Measurements from ENCODE around the gene AKAP8L.

The AKAP8L gene

DNA sequence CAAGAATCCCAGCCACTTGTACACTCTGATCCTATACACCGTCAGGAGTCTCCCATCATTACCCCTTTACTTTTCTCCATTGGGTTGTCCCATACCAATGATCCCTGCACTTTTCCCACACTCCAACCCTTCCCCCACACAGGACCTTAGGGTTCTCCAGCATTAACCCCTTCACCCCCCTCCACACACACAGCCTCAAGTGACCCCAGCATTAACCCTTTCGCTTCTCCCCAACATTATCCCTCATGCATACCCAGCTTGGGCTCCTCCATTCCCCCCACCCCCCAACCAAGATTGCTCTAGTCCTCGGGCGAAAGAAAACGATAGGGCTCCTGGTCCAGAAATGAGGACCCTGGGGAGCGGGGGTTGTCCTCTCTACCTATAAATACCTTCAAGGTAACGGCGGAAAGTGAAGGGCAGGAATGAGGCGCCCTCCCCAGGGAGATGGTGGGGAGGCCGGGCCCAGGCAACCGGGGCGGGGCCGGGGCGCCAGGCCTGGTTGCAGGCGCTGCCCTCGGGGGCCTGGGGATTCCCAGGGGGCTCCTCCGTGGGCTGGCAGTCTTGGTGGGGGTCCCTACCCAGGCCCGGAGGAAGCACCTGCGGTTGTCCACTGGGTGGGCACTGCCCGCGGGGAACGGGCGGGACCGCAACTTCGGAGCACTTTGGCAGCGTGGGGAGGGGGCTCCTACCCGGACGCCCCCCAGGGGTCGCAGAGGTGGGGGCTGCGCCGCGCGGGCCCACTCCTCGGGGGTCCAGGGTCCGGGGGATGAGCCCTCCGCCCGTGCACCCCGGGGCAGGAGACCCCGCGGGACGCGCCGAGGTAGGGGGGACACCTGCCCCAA, 30.2 kb upstream of the AKAP8L start:
- DNase-seq: no peak

DNA sequence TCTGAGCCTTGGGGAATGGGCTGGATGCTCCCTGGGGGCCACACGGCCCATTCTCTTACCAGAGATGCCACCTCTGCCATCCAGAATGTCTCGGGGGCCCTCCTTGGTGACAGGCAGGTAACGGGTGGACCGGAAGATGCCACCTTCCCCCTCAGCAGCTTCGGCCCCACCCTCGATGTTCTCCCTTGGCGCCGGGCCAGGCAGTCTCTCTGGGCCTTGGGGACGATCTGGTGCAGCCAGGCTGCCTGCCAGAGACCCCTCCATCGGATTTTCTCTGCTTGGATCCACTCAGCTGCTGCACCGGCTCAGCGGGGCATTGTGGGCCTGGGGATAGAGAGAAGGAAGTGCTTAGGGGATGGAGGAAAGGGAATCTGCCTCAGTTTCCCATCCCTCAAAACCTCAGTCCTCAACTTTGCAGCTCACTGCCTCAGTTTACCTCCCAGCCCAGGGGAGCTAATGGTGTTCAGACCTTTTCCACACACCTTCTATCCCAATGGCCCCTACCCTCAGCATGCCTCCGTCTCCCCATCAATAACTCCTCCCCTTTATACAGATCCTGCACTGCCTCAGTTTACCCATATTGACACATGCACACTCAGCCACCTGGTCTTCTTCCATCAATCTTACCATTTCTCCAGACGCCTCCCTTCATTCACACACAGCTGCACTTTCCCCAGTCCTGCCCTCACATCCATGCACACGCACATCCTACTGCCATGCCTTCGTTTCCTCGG, 29.4 kb upstream of the AKAP8L start:
- no peak for DNase-seq

DNA sequence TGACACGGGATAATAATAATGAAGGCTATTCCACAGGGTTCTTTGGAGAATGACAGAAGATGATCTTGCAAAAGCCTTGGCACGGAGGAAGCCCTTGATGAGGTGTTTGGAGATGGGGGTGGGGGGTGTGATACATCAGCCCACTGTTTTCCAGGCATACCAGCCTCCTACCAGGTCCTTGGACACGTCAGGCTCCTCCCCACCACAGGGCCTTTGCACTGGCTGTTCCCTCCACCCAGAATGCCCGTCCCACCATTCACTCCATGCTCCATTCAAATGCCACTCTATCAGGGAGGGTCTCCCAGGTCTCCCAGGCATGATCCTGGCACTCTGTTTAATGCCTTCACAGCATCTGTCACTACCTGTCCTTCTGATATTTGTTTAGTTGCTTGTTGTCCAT, 28.3 kb upstream of the AKAP8L start:
- DNase-seq: no peak

DNA sequence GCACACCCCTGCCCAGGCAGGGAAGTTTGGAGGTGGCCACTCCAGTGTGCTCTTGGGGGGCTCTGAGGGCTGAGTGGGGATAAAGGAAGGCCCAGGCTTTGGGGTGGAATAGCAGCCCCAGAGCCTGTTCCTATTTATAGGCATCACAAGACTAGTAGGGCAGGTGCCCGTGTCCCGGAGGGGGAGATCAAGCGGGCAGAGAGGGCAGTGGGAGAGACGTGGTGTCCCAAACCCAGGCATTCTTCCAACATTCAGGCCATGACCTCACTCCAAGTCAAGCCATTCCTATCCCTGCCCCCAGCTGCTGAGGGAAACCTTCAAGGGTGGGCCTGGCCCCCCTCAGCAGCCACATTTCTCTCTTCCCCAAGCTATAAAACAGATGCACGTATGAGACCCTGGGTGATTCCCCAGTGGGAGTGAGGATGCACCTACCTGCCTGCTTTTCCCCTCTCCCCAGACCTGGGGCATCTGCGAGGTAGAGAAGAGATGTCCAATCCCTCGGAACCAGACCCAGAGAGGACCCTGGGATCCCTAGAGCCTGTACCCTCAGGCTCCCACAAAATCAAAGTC, 27.1 kb upstream of the AKAP8L start:
- no peak for DNase-seq

DNA sequence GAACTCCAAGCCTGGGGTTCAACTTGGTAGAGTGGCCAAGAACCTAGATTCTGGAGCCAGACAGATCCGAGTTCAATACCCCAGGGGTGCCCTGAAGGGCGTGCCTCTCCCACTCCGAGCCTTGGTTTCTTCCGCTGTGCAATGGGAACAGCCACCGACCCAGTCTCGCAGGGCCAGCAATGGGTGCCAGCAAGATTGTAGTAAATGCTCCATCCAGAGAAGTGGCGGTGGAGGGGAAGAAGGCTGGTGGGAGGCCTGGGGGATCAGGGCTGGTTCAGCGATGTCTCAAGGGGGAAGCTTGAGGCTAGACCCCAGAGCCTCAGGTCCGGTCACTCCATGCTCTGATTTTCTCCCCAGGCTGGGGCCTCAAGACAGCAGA, 26.4 kb upstream of the AKAP8L start:
- DNase-seq: no peak

DNA sequence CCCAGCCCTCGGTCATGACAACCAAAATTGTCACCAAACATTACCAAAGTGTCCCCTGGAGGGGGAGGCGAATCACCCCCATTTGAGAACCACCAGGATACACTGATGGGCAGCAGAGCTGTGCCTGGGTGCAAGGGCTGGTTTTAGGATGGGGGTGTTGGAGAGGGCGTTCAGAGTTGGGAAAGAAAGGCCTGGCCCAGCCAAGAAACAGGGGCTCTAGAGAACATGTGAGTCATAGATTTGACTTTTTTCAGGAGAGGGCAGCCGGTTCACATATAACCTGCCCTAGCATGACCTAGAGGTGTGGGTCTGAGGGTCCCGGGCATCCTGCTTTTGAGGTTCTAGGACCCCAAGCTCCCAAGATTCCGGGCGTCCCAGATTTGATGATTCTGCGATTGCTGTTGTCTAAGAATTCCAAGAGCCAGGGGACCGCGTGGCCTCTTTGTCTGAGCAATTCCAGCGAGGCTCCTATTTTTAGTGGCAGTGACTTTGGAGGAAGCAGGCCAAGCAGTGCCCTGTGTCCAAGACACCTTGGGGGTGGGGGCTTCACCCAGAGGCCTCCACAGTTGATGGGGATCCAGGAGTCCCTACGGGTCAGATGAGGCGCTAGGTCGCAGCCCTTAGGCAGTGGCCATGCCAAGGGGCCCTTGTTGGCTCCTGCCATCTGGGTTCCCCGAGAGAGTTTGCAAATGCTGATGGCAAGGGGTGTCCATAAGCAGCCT, 25.9 kb upstream of the AKAP8L start:
- DNase-seq: no peak

DNA sequence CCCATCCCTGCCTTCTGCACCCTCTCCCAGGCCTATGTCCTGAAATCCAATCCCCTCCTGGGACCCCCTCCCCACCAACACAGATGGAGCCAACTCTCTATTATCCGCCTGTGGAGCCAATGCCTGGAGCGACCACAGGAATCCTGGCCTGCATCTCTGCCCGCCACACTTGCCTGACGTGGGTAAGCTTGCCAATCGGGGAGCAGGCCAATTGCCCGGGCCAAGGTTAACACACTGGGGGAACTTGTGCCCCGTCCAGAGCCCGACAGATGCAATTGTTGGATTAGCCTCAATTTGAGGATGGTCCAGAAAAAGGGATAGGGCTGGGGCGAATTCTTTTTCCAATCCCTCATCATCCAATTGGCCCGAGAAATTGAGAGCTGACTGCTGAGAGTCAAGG, 25.1 kb upstream of the AKAP8L start:
- DNase-seq: no peak

DNA sequence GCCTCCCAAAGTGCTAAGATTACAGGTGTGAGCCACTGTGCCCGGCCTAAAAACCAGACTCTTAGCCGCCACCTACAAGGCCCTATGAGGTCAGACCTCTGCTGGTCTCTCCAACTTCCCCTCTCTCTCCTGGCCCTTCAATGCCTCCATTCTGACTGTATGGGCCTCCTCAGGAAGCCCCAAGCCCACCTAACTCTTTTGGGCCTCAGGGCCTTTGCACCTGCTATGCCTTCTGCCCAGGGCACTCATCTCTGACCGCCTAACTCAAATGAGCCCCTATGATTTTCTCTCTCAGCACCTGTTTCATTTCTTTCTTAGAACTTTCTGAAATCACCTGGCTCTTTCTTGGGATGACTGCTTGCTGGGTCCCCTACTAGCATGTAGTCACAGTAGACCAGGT, 24.5 kb upstream of the AKAP8L start:
- no peak for DNase-seq

DNA sequence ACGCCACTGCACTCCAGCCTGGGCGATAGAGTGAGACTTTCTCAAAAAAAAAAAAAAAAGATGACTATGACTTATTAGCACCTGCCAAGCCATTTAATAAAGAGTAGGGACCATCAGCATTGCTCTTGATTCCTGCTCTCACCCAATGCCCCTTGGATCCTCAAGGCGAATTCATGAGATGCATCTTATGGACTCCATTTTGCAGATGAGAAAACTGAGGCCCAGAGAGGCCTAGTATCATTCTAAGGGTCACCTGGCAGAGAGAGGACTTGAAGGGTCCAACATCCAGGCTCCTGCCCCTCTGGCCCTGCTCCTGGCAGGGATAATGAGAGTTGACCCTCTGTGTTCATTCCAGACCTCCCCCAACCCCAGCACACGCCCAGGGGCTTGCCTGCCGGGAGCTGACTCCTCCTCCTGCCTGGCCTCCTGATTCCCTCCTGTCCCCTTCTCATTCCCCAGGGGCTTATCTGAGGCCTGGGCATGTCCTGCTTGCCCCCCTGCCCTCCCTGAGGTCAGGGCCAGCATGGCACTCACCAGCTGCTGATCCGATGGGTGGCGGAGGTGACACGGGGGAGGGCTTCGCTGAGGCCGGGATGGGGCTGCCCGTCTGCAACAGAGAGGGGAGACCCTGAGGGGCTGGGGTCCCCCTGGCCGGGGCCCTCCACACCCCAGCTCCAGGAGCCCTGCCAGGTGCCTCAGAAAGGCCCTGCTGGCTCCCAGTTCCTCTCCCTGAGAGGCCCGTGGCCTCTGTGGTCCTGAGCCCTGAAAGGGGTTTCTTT, 23.5 kb upstream of the AKAP8L start:
- no peak for DNase-seq

DNA sequence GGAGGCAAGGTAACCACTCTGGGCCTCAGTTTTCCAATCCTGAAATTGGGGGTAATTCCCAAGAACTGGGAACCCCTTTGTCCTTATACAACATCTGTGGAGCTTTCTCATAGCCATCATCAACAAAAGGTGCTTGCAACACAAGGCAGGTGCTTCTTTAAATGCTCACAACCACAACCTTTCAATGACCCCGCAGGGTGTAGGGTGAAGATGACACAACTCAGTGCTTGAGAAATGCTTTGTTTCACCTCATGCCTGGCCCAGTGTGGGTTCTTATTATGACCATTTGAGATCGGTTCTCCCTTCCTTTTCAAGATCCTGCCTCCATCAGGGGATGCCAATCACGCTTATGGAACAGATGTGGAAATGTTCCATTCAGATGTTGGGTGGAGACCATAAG, 22.5 kb upstream of the AKAP8L start:
- DNase-seq: no peak

DNA sequence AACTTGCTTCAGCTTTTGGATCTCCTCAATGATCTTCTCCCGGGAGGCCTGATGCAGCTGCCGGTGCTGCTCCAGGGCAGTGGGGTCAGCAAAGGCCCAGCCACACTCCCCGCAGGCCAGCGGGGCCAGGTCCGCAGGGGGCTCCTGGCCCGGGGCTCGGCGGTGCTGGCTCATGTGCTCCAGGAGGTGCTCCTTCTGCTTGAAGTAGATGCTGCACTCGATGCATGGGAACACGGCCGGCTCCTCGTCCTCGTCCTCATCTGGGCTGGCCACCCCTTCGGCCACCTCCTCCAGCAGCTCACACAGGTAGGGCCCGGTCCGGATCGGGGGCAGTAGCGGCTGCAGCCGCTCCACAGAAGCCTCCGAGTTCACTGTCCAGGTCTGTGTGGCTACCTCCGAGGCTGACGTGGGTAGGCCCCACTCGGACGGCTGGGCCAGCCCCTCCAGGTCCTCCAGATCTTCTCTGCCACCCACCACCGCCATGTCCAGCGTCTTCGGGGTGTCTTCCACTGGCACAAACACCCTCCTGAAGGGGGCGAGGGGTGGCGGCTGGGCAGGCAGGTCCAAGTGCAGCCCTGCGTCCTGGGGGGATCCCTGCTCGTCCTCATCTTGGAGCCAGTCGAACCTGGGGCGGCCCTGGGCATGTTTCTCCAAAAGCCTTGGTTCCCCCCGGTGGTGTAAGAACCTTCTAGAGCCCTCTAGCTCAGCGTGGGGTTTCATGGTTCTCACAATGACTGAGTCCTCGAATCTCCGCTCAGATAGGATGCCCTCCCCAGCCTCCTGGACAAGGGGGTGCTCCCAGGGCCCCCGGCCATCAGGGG, 21.2 kb upstream of the AKAP8L start:
- DNase-seq: no peak

DNA sequence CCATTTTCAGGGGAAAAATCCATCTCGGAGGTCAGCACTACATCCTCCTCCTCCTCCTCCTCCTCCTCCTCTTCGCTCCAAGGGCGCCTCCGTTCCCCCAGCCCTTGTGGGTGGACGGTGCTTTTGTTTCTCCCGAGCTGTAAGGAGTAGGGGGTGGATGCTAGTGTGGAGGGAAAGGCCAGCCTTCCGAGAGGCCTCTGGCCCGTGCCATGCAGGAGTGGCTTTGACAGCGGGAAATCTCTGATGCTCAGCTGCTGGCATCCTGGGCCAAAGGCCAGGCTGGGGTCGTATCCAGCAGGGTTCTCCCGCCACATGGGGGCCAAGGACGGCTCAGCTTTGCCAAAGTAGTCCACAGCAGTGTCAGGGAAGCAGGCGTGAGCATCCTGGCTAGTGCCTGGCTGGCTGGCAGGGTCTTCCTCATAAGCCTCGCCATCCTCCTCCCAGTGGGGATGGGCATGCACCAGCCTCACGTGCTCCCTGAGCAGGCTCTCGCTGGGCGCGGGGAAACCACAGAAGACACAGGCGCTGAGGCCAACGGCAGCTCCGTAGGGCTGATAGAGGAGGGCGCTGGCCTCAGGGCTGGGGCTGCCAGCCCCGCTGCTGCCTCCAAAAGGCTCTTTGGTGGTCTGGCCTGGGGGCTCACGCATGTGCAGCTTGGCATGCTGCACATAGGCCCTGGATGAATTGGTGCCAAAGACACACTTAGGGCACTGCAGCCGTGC, 20.5 kb upstream of the AKAP8L start:
- no peak for DNase-seq

DNA sequence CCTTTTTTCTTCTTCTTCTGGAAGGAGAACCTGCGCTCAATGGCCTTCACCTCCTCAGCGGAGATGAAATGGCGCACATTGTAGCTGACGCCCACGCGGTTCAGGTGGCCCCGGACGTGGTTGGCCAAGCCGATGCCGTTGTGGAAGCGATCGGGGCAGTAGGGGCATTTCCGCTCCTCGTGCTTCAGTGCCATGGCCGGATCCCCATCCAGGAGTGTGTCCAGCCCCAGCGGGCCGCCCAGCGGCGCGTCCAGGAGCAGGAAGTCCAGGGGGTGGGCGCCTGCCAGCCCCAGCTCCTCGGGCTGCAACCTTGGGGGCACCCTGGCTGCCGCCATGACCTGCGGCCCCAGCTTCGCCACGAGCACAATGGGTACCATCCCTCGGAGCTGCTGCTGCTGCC, 19.8 kb upstream of the AKAP8L start:
- DNase-seq: no peak

DNA sequence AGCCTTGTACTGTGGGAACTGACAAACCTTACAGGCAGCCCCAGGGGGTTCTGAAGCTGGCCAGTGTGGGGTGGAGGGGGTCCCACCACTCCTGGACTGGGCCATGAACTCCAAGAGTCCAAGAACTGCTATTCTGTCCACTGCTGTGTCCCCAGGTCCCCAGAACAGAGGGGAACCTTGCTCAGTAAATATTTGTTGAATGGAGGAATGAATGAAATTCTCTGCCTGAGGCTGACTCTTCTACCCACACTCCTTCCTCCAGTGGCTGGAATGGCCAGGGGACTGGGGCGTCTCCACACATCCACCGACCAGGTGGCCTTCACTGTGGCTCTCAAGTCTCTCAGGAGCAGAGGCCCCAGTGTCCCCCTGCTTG, 19.3 kb upstream of the AKAP8L start:
- no peak for DNase-seq

DNA sequence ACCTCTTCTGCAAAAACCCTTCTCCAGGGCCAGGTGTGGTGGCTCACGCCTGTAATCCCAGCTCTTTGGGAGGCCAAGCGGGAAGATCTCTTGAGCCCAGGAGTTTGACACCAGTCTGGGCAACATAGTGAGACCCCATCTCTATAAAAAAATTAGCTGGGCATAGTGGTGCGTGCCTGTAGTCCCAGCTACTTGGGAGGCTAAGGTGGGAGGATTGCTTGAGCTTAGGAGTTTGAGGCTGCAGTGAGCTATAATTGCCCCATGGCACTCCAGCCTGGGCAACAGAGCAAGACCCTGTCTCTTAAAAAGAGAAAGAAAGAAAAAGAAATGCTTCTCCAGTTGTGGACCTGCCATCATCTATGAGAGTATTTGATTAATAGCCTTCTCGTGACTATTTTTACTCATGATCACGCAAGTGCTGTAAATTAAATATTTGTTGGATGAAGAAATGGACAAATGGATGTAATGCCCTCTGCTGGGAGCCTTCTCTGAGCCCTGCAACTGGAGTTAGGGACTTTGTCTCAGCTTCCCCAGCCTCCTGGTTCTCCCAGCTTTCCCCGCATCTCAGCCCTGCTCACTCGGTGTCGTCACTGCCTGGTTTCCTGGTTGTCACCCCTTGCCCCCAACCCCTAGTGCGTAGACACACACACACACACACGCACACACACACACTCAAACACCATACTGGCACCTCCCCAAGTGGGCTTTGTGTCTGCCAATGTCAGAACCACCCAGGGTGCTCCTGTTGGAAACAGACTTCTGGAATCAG, 18.8 kb upstream of the AKAP8L start:
- DNase-seq: no peak

DNA sequence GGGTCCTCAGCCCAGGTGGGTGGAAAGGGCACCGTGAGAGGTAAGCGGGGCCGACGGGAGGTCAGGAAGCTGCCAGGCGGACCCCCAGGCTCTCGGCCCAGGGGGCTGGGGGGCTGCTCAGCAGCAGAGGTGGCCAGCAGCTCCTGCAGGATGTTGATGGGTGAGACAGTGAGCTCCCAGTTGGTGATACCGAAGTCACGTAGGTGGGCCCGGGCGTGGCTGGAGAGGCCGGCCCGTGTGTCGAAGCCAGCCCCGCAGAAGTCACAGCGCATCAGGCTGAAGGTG, 18.0 kb upstream of the AKAP8L start:
- DNase-seq: no peak

DNA sequence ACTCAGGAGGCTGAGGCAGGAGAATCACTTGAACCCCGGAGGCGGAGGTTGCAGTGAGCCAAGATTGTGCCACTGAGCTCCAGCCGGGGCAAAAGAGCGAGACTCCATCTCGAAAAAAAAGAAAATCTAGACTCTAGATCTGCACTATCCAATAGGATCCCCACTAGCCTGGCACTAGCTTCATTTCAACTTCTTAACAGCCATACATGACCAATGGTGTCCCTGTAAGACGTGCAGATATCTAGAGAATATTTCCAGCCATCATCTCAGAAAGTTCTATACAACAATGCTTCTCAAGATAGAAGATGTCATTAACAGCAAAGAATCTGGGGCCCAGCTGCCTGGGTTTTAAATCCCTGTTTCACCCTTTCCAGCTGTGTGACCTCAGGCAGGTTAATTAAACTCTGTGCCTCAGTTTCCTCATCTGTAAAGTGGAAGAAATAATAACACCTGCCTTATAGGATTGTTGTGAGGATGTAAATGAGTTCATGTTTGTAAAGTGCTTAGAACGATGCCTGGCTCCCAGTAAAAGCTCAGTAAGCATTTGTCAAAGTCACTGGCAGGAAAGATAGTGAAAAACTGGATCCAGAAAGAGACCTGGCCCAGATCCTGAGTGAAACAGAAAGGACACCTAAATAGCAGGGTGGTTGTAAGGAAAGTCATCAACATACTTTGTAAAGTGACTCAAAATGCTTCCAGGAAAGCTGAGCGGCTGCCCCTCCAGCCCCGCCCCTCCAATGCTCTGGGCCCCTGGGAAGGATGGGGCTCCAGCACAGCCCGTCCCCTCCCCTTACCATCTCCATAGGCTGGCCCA, 17.4 kb upstream of the AKAP8L start:
- no peak for DNase-seq

DNA sequence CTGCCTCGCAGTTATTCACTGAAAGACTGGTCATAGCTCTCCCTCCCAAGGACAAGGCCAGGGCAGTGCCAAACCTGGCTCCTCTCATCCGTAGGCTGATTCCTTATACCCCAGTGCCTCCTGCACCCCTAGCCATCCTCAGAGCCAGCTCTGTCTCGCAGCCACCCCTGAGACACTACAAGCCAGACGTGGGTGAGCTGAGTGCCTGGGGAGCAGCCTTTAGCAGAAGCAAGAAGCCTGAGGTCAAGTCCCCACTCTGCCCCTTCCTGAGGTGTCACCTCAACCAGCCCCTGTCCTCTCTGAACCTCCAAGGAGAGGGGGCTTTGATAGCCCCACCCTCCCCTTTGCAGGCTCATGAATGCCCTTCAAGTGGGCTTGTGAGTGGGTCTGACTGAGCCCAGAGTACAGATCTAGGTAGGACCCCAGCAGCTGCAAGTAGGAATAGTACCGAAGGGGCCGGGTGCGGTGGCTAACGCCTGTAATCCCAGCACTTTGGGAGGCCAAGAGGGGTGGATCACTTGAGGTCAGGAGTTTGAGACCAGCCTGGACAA, 14.8 kb upstream of the AKAP8L start:
- DNase-seq: no peak
